ENCODE data around the gene ROGDI. TPM values are rescaled to one million over a fixed set of nuclear protein-coding genes. Genes with fewer than 3 reads are reported as not detected.
A peak's percentile ranks its signal among the peaks of the same experiment; 100 is the strongest.

ROGDI gene
- total RNA-seq, 1 experiment from 2014 or later: 36.4 TPM

GRCh38 chr16:4830408-4830807 lies 28.0 kb upstream of the ROGDI start:
- no peak for TF ChIP-seq CTCF (conservative IDR thresholded peaks at IDR 0.05)

More at GRCh38 chr16:4830408-4830807, 28.0 kb upstream of the ROGDI start:
- Histone ChIP-seq H4K20me1 (ENCODE audit: control insufficient read depth, insufficient read depth, insufficient read length) (no peaks in the 10 kb centered on the region), H3K4me1 (ENCODE audit: insufficient read depth, low read length) (no peaks in the 10 kb centered on the region), H3K4ac (ENCODE audit: low read depth, low read length) (no peak overlapping the region), H3K79me2 (ENCODE audit: insufficient read depth, low read length) (peaks cover 3% of the 10 kb centered on the region; the same call in 1 of the 2 replicates), H4K5ac (ENCODE audit: insufficient read length, low read depth, low read length) (no peak overlapping the region), H3K27me3 (ENCODE audit: insufficient read depth, low read length) (no peaks in the 10 kb centered on the region), H2BK5ac (ENCODE audit: insufficient read length, low read length) (no peak overlapping the region), H3K14ac (ENCODE audit: insufficient read depth, low read length) (no peak overlapping the region), H3K23ac (ENCODE audit: insufficient read length, low read depth, low read length) (no peak overlapping the region), H2AK5ac (ENCODE audit: insufficient read length, low read length) (no peak overlapping the region), H4K91ac (ENCODE audit: insufficient read length, low read depth, low read length) (no peak overlapping the region), H2BK120ac (ENCODE audit: low read depth, low read length, poor library complexity, severe bottlenecking) (no peak overlapping the region), H3K9me3 (ENCODE audit: control insufficient read depth, low read depth, low read length) (no peaks in the 10 kb centered on the region), H2BK12ac (ENCODE audit: insufficient read length, low read depth, low read length) (no peak overlapping the region), H2AFZ (ENCODE audit: low read length) (no peak overlapping the region), H3T11ph (ENCODE audit: low read length) (no peak overlapping the region), H2BK15ac (ENCODE audit: low read depth, low read length) (no peak overlapping the region), H3K79me1 (ENCODE audit: insufficient read depth, low read depth, low read length, poor library complexity, severe bottlenecking) (no peaks in the 10 kb centered on the region), H3K23me2 (ENCODE audit: insufficient read length, low read depth, low read length, poor library complexity, severe bottlenecking) (no peaks in the 10 kb centered on the region), H3K56ac (ENCODE audit: insufficient read length, low read depth, low read length) (no peak overlapping the region), H4K8ac (replicated peaks; ENCODE audit: insufficient read length, low read depth, low read length) (no peak overlapping the region), H3K4me2 (ENCODE audit: insufficient read depth, insufficient read length, low read length) (no peak overlapping the region), H3K27ac (ENCODE audit: insufficient read length, low read depth, low read length) (no peak overlapping the region), H2BK20ac (ENCODE audit: low read depth, low read length, poor library complexity, severe bottlenecking) (no peak overlapping the region), H3K9ac (ENCODE audit: extremely low read depth, insufficient read length, low read length) (no peak overlapping the region), H3K18ac (ENCODE audit: insufficient read length, low read depth, low read length) (no peak overlapping the region)
- Mint-ChIP-seq H3K4me3 (no peak overlapping the region), H3K4me1 (no peaks in the 10 kb centered on the region), H3K27me3 (ENCODE audit: low read depth) (no peaks in the 10 kb centered on the region), H3K27ac (peak overlapping the region in 1 of 3 experiments; percentile 27; a peak in 2 of 7 replicates), H3K9me3 (no peaks in the 10 kb centered on the region), H3K36me3 (ENCODE audit: insufficient read depth in 1 of 3, low read depth in 3 of 3) (peaks cover 21 to 74% (median 57%) of the 10 kb centered on the region in 3 experiments; a peak in 6 of 7 replicates)
- WGBS (ENCODE audit: extremely low coverage, insufficient read length, low lambda C conversion rate): no CpG with 5 or more reads among the region's 7 CpGs
- DNase-seq: no peak
